HEK293 (cell line): ENCODE measurements around the gene DMWD.
A peak's percentile ranks its signal among the peaks of the same experiment; 100 is the strongest.

Experiments
- CTCF ChIA-PET: fragments of 350-600 bp; formaldehyde crosslinking; extraction: SDS; loops from one replicate; lab custom pipeline; 2021; ENCODE audit warnings: antibody characterized with exemption; lab: Yijun Ruan, JAX
- POLR2A ChIA-PET: fragments of 300-600 bp; formaldehyde crosslinking; extraction: SDS; loops from one replicate; lab custom pipeline; 2020; ENCODE audit warnings: antibody characterized with exemption, inconsistent platforms; lab: Yijun Ruan, JAX
- H3K27ac ChIP-seq: fragments of 200-500 bp; sonication (Bioruptor generic); 2 replicates; pipeline ENCODE4 v1.5.1; 2014; ENCODE audit warnings: low read depth, low read length, control low read depth, inconsistent platforms; ENCODE audit errors: extremely low read depth
- H3K36me3 ChIP-seq, 2 experiments: fragments of 200-500 bp in 1 of 2; sonication (Bioruptor generic) in 1 of 2; 1 replicate in 1 of 2; 2 replicates in 1 of 2; pipeline ENCODE4 v1.5.1; 2014 to 2017; ENCODE audit warnings: inconsistent platforms in 2 of 2, low read length in 2 of 2; ENCODE audit not compliant: control insufficient read depth in 2 of 2, insufficient read depth in 1 of 2
- H3K4me1 ChIP-seq: fragments of 200-500 bp; sonication (Bioruptor generic); 2 replicates; pipeline ENCODE4 v1.5.1; 2014; ENCODE audit warnings: mild to moderate bottlenecking, low read length, inconsistent platforms; ENCODE audit not compliant: control insufficient read depth, insufficient read depth
- H3K4me3 ChIP-seq: 2 replicates; pipeline ENCODE4 v1.5.1; 2011; ENCODE audit warnings: low read depth, mild to moderate bottlenecking, control low read depth, low read length, moderate library complexity
- H3K9me3 ChIP-seq: fragments of 200-500 bp; sonication (Bioruptor generic); 2 replicates; pipeline ENCODE4 v1.5.1; 2014; ENCODE audit warnings: low read depth, low read length, inconsistent platforms; ENCODE audit not compliant: control insufficient read depth, insufficient read depth
- MEIS1 ChIP-seq: sonication (generic); formaldehyde crosslinking; IDR thresholded peaks from 2 replicates; pipeline ENCODE4 v1.8.1; 2022; ENCODE audit warnings: missing genetic modification reagents, mild to moderate bottlenecking, borderline replicate concordance
- REST ChIP-seq: fragments of 450-650 bp; formaldehyde crosslinking; IDR thresholded peaks from 2 replicates; pipeline ENCODE4 v1.5.1; 2016; ENCODE audit warnings: missing biosample characterization, missing genetic modification characterization
- SETDB1 ChIP-seq: IDR thresholded peaks from one replicate; pipeline ENCODE4 v1.6.1; 2017; ENCODE audit warnings: mild to moderate bottlenecking, low read length, moderate library complexity, mixed read lengths; ENCODE audit not compliant: insufficient read length
- TSHZ1 ChIP-seq: fragments of 450-650 bp; formaldehyde crosslinking; IDR thresholded peaks from 2 replicates; pipeline ENCODE4 v1.5.1; 2016; ENCODE audit warnings: missing biosample characterization, missing genetic modification characterization, borderline replicate concordance
- WT1 ChIP-seq: fragments of 450-650 bp; formaldehyde crosslinking; IDR thresholded peaks from 2 replicates; pipeline ENCODE4 v1.5.1; 2016; ENCODE audit warnings: missing biosample characterization, missing genetic modification characterization
- YY2 ChIP-seq: fragments of 450-650 bp; formaldehyde crosslinking; IDR thresholded peaks from 2 replicates; pipeline ENCODE4 v1.5.1; 2016; ENCODE audit warnings: missing biosample characterization, missing genetic modification characterization
- ZBTB1 ChIP-seq: fragments of 450-650 bp; formaldehyde crosslinking; IDR thresholded peaks from 2 replicates; pipeline ENCODE4 v1.5.1; 2016; ENCODE audit warnings: missing biosample characterization, missing genetic modification characterization
- ZNF175 ChIP-seq: fragments of 450-650 bp; formaldehyde crosslinking; IDR thresholded peaks from 2 replicates; pipeline ENCODE4 v1.5.1; 2016; ENCODE audit warnings: missing biosample characterization, missing genetic modification characterization
- ZNF274 ChIP-seq, 2 experiments: fragments of 200-500 bp in 1 of 2; fragments of 450-650 bp in 1 of 2; sonication (Bioruptor generic) in 1 of 2; formaldehyde crosslinking in 1 of 2; IDR thresholded peaks; 2 replicates each; pipeline versions ENCODE4 v1.5.1 to v1.6.1; 2014 to 2016; ENCODE audit warnings: borderline replicate concordance in 1 of 2, inconsistent platforms in 1 of 2, low read length in 1 of 2, missing biosample characterization in 1 of 2, missing genetic modification characterization in 1 of 2
- ZNF473 ChIP-seq: fragments of 450-650 bp; formaldehyde crosslinking; IDR thresholded peaks from 2 replicates; pipeline ENCODE4 v1.5.1; 2017; ENCODE audit warnings: missing biosample characterization, missing genetic modification characterization
- ZNF600 ChIP-seq: fragments of 450-650 bp; formaldehyde crosslinking; IDR thresholded peaks from 2 replicates; pipeline ENCODE4 v1.5.1; 2016; ENCODE audit warnings: missing biosample characterization, missing genetic modification characterization
- TF ChIP-seq, protein P1 (sequence below): fragments of 450-650 bp; formaldehyde crosslinking; IDR thresholded peaks from 2 replicates; pipeline ENCODE4 v1.5.1; 2016; ENCODE audit warnings: missing biosample characterization, missing genetic modification characterization
- TF ChIP-seq, protein P2 (sequence below): fragments of 450-650 bp; formaldehyde crosslinking; conservative IDR thresholded peaks from 2 replicates; pipeline ENCODE4 v1.5.1; 2016; ENCODE audit warnings: low read depth, missing biosample characterization, missing genetic modification characterization
- TF ChIP-seq, protein P3 (sequence below): fragments of 450-650 bp; formaldehyde crosslinking; IDR thresholded peaks from 2 replicates; pipeline ENCODE4 v1.5.1; 2016; ENCODE audit warnings: missing biosample characterization, missing genetic modification characterization

Gene DMWD

GRCh38 chr19:45763691-45764294 is 28.9 kb downstream of the DMWD start:
- TF ChIP-seq, protein P1, sequence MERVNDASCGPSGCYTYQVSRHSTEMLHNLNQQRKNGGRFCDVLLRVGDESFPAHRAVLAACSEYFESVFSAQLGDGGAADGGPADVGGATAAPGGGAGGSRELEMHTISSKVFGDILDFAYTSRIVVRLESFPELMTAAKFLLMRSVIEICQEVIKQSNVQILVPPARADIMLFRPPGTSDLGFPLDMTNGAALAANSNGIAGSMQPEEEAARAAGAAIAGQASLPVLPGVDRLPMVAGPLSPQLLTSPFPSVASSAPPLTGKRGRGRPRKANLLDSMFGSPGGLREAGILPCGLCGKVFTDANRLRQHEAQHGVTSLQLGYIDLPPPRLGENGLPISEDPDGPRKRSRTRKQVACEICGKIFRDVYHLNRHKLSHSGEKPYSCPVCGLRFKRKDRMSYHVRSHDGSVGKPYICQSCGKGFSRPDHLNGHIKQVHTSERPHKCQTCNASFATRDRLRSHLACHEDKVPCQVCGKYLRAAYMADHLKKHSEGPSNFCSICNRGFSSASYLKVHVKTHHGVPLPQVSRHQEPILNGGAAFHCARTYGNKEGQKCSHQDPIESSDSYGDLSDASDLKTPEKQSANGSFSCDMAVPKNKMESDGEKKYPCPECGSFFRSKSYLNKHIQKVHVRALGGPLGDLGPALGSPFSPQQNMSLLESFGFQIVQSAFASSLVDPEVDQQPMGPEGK, result peak; percentile 51; the same call in 1 of the 2 replicates
- 0 out of 2 replicates have a peak, but pooled peaks have one; percentile 28 for TF ChIP-seq ZNF600 (tag by site-specific recombination)
- TF ChIP-seq, protein P2, sequence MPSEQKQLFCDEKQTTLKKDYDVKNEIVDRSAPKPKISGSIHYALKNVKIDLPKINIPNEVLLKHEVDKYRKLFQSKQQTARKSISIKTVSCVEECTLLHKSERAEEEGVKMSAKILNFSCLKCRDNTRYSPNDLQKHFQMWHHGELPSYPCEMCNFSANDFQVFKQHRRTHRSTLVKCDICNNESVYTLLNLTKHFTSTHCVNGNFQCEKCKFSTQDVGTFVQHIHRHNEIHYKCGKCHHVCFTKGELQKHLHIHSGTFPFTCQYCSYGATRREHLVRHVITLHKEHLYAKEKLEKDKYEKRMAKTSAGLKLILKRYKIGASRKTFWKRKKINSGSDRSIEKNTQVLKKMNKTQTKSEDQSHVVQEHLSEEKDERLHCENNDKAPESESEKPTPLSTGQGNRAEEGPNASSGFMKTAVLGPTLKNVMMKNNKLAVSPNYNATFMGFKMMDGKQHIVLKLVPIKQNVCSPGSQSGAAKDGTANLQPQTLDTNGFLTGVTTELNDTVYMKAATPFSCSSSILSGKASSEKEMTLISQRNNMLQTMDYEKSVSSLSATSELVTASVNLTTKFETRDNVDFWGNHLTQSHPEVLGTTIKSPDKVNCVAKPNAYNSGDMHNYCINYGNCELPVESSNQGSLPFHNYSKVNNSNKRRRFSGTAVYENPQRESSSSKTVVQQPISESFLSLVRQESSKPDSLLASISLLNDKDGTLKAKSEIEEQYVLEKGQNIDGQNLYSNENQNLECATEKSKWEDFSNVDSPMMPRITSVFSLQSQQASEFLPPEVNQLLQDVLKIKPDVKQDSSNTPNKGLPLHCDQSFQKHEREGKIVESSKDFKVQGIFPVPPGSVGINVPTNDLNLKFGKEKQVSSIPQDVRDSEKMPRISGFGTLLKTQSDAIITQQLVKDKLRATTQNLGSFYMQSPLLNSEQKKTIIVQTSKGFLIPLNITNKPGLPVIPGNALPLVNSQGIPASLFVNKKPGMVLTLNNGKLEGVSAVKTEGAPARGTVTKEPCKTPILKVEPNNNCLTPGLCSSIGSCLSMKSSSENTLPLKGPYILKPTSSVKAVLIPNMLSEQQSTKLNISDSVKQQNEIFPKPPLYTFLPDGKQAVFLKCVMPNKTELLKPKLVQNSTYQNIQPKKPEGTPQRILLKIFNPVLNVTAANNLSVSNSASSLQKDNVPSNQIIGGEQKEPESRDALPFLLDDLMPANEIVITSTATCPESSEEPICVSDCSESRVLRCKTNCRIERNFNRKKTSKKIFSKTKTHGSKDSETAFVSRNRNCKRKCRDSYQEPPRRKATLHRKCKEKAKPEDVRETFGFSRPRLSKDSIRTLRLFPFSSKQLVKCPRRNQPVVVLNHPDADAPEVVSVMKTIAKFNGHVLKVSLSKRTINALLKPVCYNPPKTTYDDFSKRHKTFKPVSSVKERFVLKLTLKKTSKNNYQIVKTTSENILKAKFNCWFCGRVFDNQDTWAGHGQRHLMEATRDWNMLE (tag by site-specific recombination), result no peak
- H3K27ac ChIP-seq, result no peak overlapping the region
- peaks cover 19% of the 10 kb centered on the region for H3K4me1 ChIP-seq
- POLR2A ChIA-PET, result interaction anchor here (1.4 kb wide), 1 partner anchor 47 kb away, joined by 3 read pairs; no protein-coding TSS in a partner anchor
- CTCF ChIA-PET, result interaction anchor here (1.0 to 1.7 kb wide), 2 partner anchors 71 to 87 kb away, joined by 3 to 5 read pairs; partner anchors contain the start of gene QPCTL
- no peaks in the 10 kb centered on the region for H3K9me3 ChIP-seq
- no peaks in the 10 kb centered on the region for H3K36me3 ChIP-seq
- no peak overlapping the region for H3K4me3 ChIP-seq

GRCh38 chr19:45762870-45763631 is 29.6 kb downstream of the DMWD start:
- CTCF ChIA-PET, result interaction anchor here (0.5 to 1.7 kb wide), 6 partner anchors 67 to 766 kb away, joined by 3 to 5 read pairs (median 3); partner anchors contain the start of gene QPCTL
- no peak for TF ChIP-seq ZNF175 (tag by site-specific recombination)
- TF ChIP-seq ZNF473 (tag by site-specific recombination), result no peak
- no peak for TF ChIP-seq SETDB1
- no peak for TF ChIP-seq YY2 (tag by site-specific recombination)
- TF ChIP-seq REST (tag by site-specific recombination), result no peak
- no peak for TF ChIP-seq TSHZ1 (tag by site-specific recombination)
- TF ChIP-seq MEIS1 (CRISPR knock-in tag), result no peak
- TF ChIP-seq ZNF274 (IDR thresholded peaks at IDR 0.05; ENCODE audit: low read length), result no peak
- TF ChIP-seq ZNF274 (tag by site-specific recombination; IDR thresholded peaks at IDR 0.05; ENCODE audit: borderline replicate concordance), result no peak
- TF ChIP-seq ZBTB1 (tag by site-specific recombination), result no peak
- no peak for TF ChIP-seq WT1 (tag by site-specific recombination)
- TF ChIP-seq, protein P3, sequence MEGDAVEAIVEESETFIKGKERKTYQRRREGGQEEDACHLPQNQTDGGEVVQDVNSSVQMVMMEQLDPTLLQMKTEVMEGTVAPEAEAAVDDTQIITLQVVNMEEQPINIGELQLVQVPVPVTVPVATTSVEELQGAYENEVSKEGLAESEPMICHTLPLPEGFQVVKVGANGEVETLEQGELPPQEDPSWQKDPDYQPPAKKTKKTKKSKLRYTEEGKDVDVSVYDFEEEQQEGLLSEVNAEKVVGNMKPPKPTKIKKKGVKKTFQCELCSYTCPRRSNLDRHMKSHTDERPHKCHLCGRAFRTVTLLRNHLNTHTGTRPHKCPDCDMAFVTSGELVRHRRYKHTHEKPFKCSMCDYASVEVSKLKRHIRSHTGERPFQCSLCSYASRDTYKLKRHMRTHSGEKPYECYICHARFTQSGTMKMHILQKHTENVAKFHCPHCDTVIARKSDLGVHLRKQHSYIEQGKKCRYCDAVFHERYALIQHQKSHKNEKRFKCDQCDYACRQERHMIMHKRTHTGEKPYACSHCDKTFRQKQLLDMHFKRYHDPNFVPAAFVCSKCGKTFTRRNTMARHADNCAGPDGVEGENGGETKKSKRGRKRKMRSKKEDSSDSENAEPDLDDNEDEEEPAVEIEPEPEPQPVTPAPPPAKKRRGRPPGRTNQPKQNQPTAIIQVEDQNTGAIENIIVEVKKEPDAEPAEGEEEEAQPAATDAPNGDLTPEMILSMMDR, result no peak

More at GRCh38 chr19:45762870-45763631, 29.6 kb downstream of the DMWD start:
- Histone ChIP-seq H3K9me3 (no peaks in the 10 kb centered on the region), H3K4me3 (no peak overlapping the region), H3K4me1 (peaks cover 19% of the 10 kb centered on the region), H3K36me3 (no peaks in the 10 kb centered on the region; a peak in 1 of 3 replicates), H3K27ac (no peak overlapping the region)
- POLR2A ChIA-PET, result interaction anchor here (0.5 to 1.4 kb wide), 3 partner anchors 36 to 71 kb away, joined by 3 to 6 read pairs (median 3); partner anchors contain the start of genes QPCTL and SNRPD2
